CD4-positive, alpha-beta T cell (primary cell): ENCODE data around the gene CPSF4. TPM values are rescaled to one million over a fixed set of nuclear protein-coding genes. Genes with fewer than 3 reads are reported as not detected.

ENCODE experiments used
- ATAC-seq: fragments of 200-7000 bp; cut with Tn5 transposase; one replicate; pipeline ENCODE4 v1.10.0; 2022; ENCODE audit warnings: mild to moderate bottlenecking; ENCODE audit not compliant: poor library complexity
- CTCF ChIA-PET: fragments of 350-600 bp; sonication (Branson Sonifier 250); formaldehyde crosslinking; loops from one replicate; lab custom pipeline; 2021; ENCODE audit warnings: antibody characterized with exemption, inconsistent platforms; lab: Charles Lee
- POLR2A ChIA-PET: fragments of 350-600 bp; sonication (Branson Sonifier 250); formaldehyde crosslinking; loops from one replicate; lab custom pipeline; 2021; ENCODE audit warnings: antibody characterized with exemption, inconsistent platforms; lab: Charles Lee
- DNase-seq, 14 experiments: peaks; one replicate each; pipeline ENCODE4 v3.0.0-alpha.2; 2013 to 2020; ENCODE audit warnings: mixed read lengths in 2 of 14
- H3K27ac ChIP-seq, 2 donors: one replicate each; pipeline versions ENCODE4 v1.5.1 to v1.7.0; 2013; ENCODE audit warnings: low read length in 2 of 2, low read depth in 1 of 2, mild to moderate bottlenecking in 1 of 2
- H3K27me3 ChIP-seq, 2 experiments: 1 replicate in 1 of 2; 2 replicates in 1 of 2; pipeline versions ENCODE4 v1.6.1 to v1.7.0; 2013; ENCODE audit warnings: low read length in 2 of 2, control low read depth in 1 of 2, mild to moderate bottlenecking in 1 of 2, moderate library complexity in 1 of 2; ENCODE audit not compliant: insufficient read depth in 2 of 2, control insufficient read depth in 1 of 2
- H3K36me3 ChIP-seq: one replicate; pipeline ENCODE4 v1.6.1; 2013; ENCODE audit warnings: low read length, control low read depth; ENCODE audit not compliant: insufficient read depth
- H3K4me1 ChIP-seq: one replicate; pipeline ENCODE4 v1.6.1; 2013; ENCODE audit warnings: low read length, control low read depth; ENCODE audit not compliant: insufficient read depth
- H3K4me3 ChIP-seq: one replicate; pipeline ENCODE4 v1.5.1; 2013; ENCODE audit warnings: mild to moderate bottlenecking, low read length, moderate library complexity
- H3K9me3 ChIP-seq, 2 experiments: 1 replicate in 1 of 2; 2 replicates in 1 of 2; pipeline versions ENCODE4 v1.6.1 to v1.7.0; 2013; ENCODE audit warnings: low read length in 2 of 2, mild to moderate bottlenecking in 2 of 2, control low read depth in 1 of 2, moderate library complexity in 1 of 2; ENCODE audit not compliant: control insufficient read depth in 1 of 2, insufficient read depth in 1 of 2
- H3K27ac Mint-ChIP-seq: one replicate; pipeline ENCODE4 v1.8.0; 2020; ENCODE audit warnings: mixed read lengths
- H3K27me3 Mint-ChIP-seq: one replicate; pipeline ENCODE4 v1.8.0; 2021; ENCODE audit warnings: mixed read lengths
- H3K36me3 Mint-ChIP-seq: one replicate; pipeline ENCODE4 v1.8.0; 2021; ENCODE audit warnings: low read depth, mixed read lengths
- H3K4me1 Mint-ChIP-seq: one replicate; pipeline ENCODE4 v1.8.0; 2021; ENCODE audit warnings: low read depth, mixed read lengths
- H3K4me3 Mint-ChIP-seq: one replicate; pipeline ENCODE4 v1.8.0; 2020; ENCODE audit warnings: mild to moderate bottlenecking, mixed read lengths
- H3K9me3 Mint-ChIP-seq: one replicate; pipeline ENCODE4 v1.8.0; 2020; ENCODE audit warnings: mixed read lengths
- CTCF ChIP-seq: fragments of 200-600 bp; IDR thresholded peaks from one replicate; pipeline ENCODE4 v1.8.0; 2022; ENCODE audit warnings: antibody characterized with exemption, mild to moderate bottlenecking
- intact Hi-C, 2 experiments: fragments of 100-400 bp; cut with DNase I in 1 of 2; cut with micrococcal nuclease in 1 of 2; formaldehyde crosslinking; loops; one replicate each; pipeline versions ENCODE4 v1.15.1 to v1.9.0; 2023 to 2025; cut with DNase I, micrococcal nuclease
- total RNA-seq, 174 experiments: library from RNA in 2 of 174; stranded (reverse) in 2 of 174; gene quantifications; one replicate each; pipeline ENCODE4 v1.2.3 and lab custom pipeline; 2021 to 2026

CPSF4 gene
- total RNA-seq, 2 experiments from 2014 or later: 28.1 to 31.7 TPM

- no peak overlapping the region for H3K4me3 ChIP-seq
- no peaks in the 10 kb centered on the region for H3K4me1 ChIP-seq
- no peaks in the 10 kb centered on the region for H3K9me3 ChIP-seq
- Mint-ChIP-seq H3K27me3 (no peaks in the 10 kb centered on the region), H3K4me3 (no peak overlapping the region), H3K27ac (no peak overlapping the region), H3K36me3 (peaks cover 71% of the 10 kb centered on the region), H3K4me1 (peaks cover 5% of the 10 kb centered on the region), H3K9me3 (no peaks in the 10 kb centered on the region)
- ChIA-PET CTCF (interaction anchor here (0.6 kb wide), 1 partner anchor 1698 kb away, joined by 3 read pairs; no protein-coding TSS in a partner anchor), POLR2A (interaction anchor here (0.6 kb wide), 1 partner anchor 750 kb away, joined by 3 read pairs; no protein-coding TSS in a partner anchor)
- no peaks in the 10 kb centered on the region for H3K27me3 ChIP-seq
- DNase-seq (no peak), ATAC-seq (no peak)
- no peak overlapping the region for H3K27ac ChIP-seq
- intact Hi-C loops: no loop called here
- peaks cover 60% of the 10 kb centered on the region for H3K36me3 ChIP-seq
- no peak for TF ChIP-seq CTCF
Measured at GRCh38 chr7:99446096-99446495, 7.4 kb downstream of the CPSF4 start.

GRCh38 chr7:99447943-99448342 is 9.2 kb downstream of the CPSF4 start:
- no peaks in the 10 kb centered on the region for H3K9me3 ChIP-seq
- intact Hi-C loops: no loop called here
- no peaks in the 10 kb centered on the region for H3K27me3 ChIP-seq
- H3K4me3 ChIP-seq: no peak overlapping the region
- ChIA-PET CTCF (interaction anchor here (0.7 kb wide), 1 partner anchor 1699 kb away, joined by 3 read pairs; no protein-coding TSS in a partner anchor), POLR2A (no interaction called here)
- no peak overlapping the region for H3K4me3 Mint-ChIP-seq
- no peaks in the 10 kb centered on the region for H3K4me1 Mint-ChIP-seq
- peaks cover 69% of the 10 kb centered on the region for H3K36me3 ChIP-seq
- H3K27ac Mint-ChIP-seq: no peak overlapping the region
- ATAC-seq (no peak), DNase-seq (peak in 1 of 14 experiments; percentile 26)
- H3K4me1 ChIP-seq: no peaks in the 10 kb centered on the region
- H3K27me3 Mint-ChIP-seq: no peaks in the 10 kb centered on the region
- no peak for TF ChIP-seq CTCF
- H3K27ac ChIP-seq: no peak overlapping the region
- no peaks in the 10 kb centered on the region for H3K9me3 Mint-ChIP-seq
- H3K36me3 Mint-ChIP-seq: peaks cover 75% of the 10 kb centered on the region

- no peaks in the 10 kb centered on the region for H3K9me3 ChIP-seq
- H3K4me3 ChIP-seq: no peak overlapping the region
- H3K27me3 Mint-ChIP-seq: no peaks in the 10 kb centered on the region
- H3K27ac Mint-ChIP-seq: no peak overlapping the region
- H3K4me3 Mint-ChIP-seq: no peak overlapping the region
- TF ChIP-seq CTCF: no peak
- POLR2A ChIA-PET: interaction anchor here (1.1 kb wide), 1 partner anchor 10 kb away, joined by 3 read pairs; the partner anchor contains the start of genes CPSF4 and PTCD1
- DNase-seq (no peak), ATAC-seq (no peak)
- H3K4me1 ChIP-seq: no peaks in the 10 kb centered on the region
- no peak overlapping the region for H3K27ac ChIP-seq
- CTCF ChIA-PET: no interaction called here
- H3K4me1 Mint-ChIP-seq: no peaks in the 10 kb centered on the region
- intact Hi-C loops: no loop called here
- no peaks in the 10 kb centered on the region for H3K27me3 ChIP-seq
- H3K36me3 ChIP-seq: peaks cover 70% of the 10 kb centered on the region
- peaks cover 78% of the 10 kb centered on the region for H3K36me3 Mint-ChIP-seq
- no peaks in the 10 kb centered on the region for H3K9me3 Mint-ChIP-seq
Measured at GRCh38 chr7:99448855-99449254, 10.1 kb downstream of the CPSF4 start.
